Thyroid gland (tissue), 4 donors: ENCODE measurements around the gene NFXL1.

ENCODE experiments used
- POLR2A ChIP-seq, 2 donors: fragments of 450-650 bp; IDR thresholded peaks; one replicate each; pipeline ENCODE4 v1.6.1; 2017; ENCODE audit warnings: antibody characterized with exemption in 2 of 2, mild to moderate bottlenecking in 2 of 2, moderate library complexity in 1 of 2
- TF ChIP-seq, protein P1 (sequence below), 6 experiments: fragments of 200-600 bp in 3 of 6; fragments of 450-650 bp in 3 of 6; sonication (generic) in 3 of 6; IDR thresholded peaks; one replicate each; pipeline ENCODE4 v1.5.1; 2016 to 2019; ENCODE audit warnings: antibody characterized with exemption in 6 of 6, mild to moderate bottlenecking in 2 of 6, inconsistent platforms in 1 of 6, moderate library complexity in 1 of 6

- TF ChIP-seq, protein P1, sequence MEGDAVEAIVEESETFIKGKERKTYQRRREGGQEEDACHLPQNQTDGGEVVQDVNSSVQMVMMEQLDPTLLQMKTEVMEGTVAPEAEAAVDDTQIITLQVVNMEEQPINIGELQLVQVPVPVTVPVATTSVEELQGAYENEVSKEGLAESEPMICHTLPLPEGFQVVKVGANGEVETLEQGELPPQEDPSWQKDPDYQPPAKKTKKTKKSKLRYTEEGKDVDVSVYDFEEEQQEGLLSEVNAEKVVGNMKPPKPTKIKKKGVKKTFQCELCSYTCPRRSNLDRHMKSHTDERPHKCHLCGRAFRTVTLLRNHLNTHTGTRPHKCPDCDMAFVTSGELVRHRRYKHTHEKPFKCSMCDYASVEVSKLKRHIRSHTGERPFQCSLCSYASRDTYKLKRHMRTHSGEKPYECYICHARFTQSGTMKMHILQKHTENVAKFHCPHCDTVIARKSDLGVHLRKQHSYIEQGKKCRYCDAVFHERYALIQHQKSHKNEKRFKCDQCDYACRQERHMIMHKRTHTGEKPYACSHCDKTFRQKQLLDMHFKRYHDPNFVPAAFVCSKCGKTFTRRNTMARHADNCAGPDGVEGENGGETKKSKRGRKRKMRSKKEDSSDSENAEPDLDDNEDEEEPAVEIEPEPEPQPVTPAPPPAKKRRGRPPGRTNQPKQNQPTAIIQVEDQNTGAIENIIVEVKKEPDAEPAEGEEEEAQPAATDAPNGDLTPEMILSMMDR (IDR thresholded peaks at IDR 0.05) = no peak
- TF ChIP-seq POLR2A (IDR thresholded peaks at IDR 0.05) = no peak
Measured at GRCh38 chr4:47863486-47863885, 50.9 kb downstream of the NFXL1 start.
